ENCODE data around the gene HGF. TPM values are rescaled to one million over a fixed set of nuclear protein-coding genes. Genes with fewer than 3 reads are reported as not detected.

Gene HGF
- total RNA-seq, 1 donor from 2014 or later: not detected

GRCh38 chr7:81674431-81674830 lies 95.4 kb downstream of the HGF start:
- Mint-ChIP-seq H3K27ac (no peak overlapping the region), H3K4me3 (no peak overlapping the region), H3K36me3 (ENCODE audit: low read depth) (no peaks in the 10 kb centered on the region), H3K27me3 (no peaks in the 10 kb centered on the region), H3K4me1 (no peaks in the 10 kb centered on the region), H3K9me3 (no peaks in the 10 kb centered on the region)
- DNase-seq: no peak
- intact Hi-C loops (cut with micrococcal nuclease): no loop called here

DNA sequence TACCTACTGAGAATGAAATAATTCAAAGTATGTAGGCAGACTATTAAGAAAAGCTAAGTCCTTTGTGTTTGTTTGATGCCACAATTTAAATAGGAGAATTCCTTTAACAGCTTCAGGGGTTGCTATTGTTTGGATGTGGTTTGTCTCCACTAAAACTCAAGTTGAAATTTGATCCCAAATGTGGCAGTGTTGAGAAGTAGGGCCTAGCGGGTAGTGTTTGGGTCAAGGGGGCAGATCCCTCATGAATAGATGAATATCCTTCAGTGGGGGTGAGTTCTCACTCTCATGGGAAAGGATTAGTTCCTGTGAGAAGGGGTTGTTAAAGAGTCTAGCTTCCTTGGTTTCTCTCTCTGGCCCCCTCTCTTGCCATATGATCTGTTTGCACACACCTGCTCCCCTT lies 97.0 kb downstream of the HGF start:
- H3K4me3 Mint-ChIP-seq: no peak overlapping the region
- H3K27ac Mint-ChIP-seq: no peak overlapping the region
- intact Hi-C loops (cut with micrococcal nuclease): no loop called here
- no peaks in the 10 kb centered on the region for H3K4me1 Mint-ChIP-seq
- no peak for DNase-seq
- no peaks in the 10 kb centered on the region for H3K9me3 Mint-ChIP-seq
- H3K27me3 Mint-ChIP-seq: no peaks in the 10 kb centered on the region
- no peaks in the 10 kb centered on the region for H3K36me3 Mint-ChIP-seq (ENCODE audit: low read depth)

DNA sequence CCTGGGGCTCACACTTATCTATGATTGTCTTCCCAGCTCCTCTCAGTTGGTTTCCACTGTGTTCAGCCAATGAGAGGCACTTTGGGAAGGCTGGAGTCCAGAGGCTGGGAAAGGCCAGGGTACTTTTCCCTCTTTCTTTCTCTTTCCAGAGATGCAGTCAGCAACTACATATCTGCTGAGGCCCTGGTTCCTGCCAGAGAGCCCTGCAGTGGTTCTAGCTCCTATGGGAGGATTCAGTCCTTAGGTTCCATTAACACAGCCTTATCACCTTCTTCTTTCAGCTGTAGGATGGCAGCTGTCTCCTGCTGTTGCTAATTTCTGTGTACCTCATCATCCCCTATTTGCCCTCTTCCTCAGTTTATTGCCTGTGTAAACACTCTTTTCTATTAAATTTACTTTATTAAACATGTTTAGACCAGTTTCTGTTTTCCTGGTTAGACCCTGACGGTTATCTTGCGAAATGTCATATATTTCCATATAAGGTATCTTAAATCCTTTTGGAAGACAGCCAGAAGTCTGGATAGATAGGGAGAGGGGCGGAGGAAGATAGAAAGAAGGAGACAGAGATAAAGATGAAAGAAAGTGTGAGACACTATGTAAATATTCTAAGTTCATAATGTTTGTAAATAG lies 100.3 kb downstream of the HGF start:
- intact Hi-C loops (cut with micrococcal nuclease): no loop called here
- Mint-ChIP-seq H3K9me3 (no peaks in the 10 kb centered on the region), H3K27ac (no peak overlapping the region), H3K36me3 (ENCODE audit: low read depth) (no peaks in the 10 kb centered on the region), H3K27me3 (no peaks in the 10 kb centered on the region), H3K4me3 (no peak overlapping the region), H3K4me1 (no peaks in the 10 kb centered on the region)
- DNase-seq: no peak

GRCh38 chr7:81666209-81666608 lies 103.6 kb downstream of the HGF start:
- no peaks in the 10 kb centered on the region for H3K4me1 Mint-ChIP-seq

GRCh38 chr7:81665236-81665635 lies 104.6 kb downstream of the HGF start:
- Mint-ChIP-seq H3K4me3 (no peak overlapping the region), H3K9me3 (no peaks in the 10 kb centered on the region), H3K27me3 (no peaks in the 10 kb centered on the region), H3K27ac (no peak overlapping the region), H3K4me1 (no peaks in the 10 kb centered on the region), H3K36me3 (ENCODE audit: low read depth) (no peaks in the 10 kb centered on the region)
- intact Hi-C loops (cut with micrococcal nuclease): no loop called here
- DNase-seq: no peak

More at GRCh38 chr7:81666209-81666608, 103.6 kb downstream of the HGF start:
- no peak for DNase-seq
- Mint-ChIP-seq H3K27me3 (no peaks in the 10 kb centered on the region), H3K27ac (no peak overlapping the region), H3K9me3 (no peaks in the 10 kb centered on the region), H3K36me3 (ENCODE audit: low read depth) (no peaks in the 10 kb centered on the region), H3K4me3 (no peak overlapping the region)
- intact Hi-C loops (cut with micrococcal nuclease): no loop called here

- DNase-seq: no peak
- Mint-ChIP-seq H3K4me1 (no peaks in the 10 kb centered on the region), H3K36me3 (ENCODE audit: low read depth) (no peaks in the 10 kb centered on the region), H3K27me3 (no peaks in the 10 kb centered on the region), H3K27ac (no peak overlapping the region), H3K4me3 (no peak overlapping the region), H3K9me3 (no peaks in the 10 kb centered on the region)
- intact Hi-C loops (cut with micrococcal nuclease): no loop called here
Observed at GRCh38 chr7:81664304-81664703, 105.5 kb downstream of the HGF start.

- Mint-ChIP-seq H3K27me3 (no peaks in the 10 kb centered on the region), H3K27ac (no peak overlapping the region), H3K4me1 (no peaks in the 10 kb centered on the region), H3K9me3 (no peaks in the 10 kb centered on the region), H3K4me3 (no peak overlapping the region), H3K36me3 (ENCODE audit: low read depth) (no peaks in the 10 kb centered on the region)
- no peak for DNase-seq
- intact Hi-C loops (cut with micrococcal nuclease): no loop called here
Observed at GRCh38 chr7:81662531-81662930, 107.3 kb downstream of the HGF start.

DNA sequence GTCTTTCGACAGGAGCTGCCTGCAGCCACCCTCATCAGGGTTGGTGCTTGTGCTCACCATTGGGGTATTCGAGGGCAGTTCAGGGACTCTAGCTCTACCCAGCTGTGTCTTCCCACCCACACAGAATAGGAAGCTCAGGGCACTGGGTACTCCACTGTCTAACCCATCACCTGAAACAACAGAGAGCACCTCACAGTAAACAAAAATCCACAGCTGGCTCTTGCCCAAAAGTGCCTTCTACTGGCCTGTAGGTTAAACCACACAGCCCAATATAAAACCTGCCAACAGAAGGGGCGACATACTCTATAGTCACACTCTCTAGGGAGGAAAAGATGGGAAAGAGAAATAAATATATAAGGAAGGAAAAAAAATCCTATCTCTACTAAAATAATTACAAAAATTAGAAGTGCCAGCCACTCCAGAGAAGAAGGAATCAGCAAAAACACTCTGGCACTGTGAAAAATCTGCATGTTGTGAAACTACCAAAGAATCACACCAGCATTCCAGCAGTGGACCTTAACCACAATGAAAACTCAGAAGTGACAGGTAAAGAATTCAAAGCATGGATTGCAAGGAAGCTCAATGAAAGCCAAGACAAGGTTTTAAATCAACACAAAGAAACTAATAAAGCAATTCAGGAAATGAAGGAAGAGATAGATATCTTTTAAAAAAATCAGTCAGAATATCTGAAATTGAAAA lies 110.0 kb downstream of the HGF start:
- H3K9me3 Mint-ChIP-seq: peaks cover 3% of the 10 kb centered on the region

DNA sequence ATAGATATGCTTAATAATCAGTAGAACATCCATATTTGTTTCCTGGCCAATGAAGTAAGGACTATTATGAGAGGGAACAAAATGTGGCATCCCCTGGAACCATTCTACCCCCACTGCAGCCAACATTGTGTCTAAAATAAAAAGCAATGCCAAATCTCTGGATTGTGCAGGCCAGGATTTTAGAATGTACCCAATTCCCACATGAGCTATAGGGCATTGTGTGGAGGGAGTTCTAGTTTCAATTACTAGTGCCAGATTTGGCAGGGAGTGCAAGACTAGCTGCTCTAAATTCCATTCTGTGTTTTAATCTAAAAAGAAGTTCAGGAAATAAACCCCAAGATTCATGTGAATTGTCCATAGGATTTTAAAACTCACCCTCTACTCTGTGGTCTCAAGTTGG lies 112.3 kb downstream of the HGF start:
- DNase-seq: no peak
- intact Hi-C loops (cut with micrococcal nuclease): no loop called here
- Mint-ChIP-seq H3K4me3 (no peak overlapping the region), H3K27me3 (no peaks in the 10 kb centered on the region), H3K27ac (no peak overlapping the region), H3K4me1 (no peaks in the 10 kb centered on the region), H3K36me3 (ENCODE audit: low read depth) (no peaks in the 10 kb centered on the region), H3K9me3 (peaks cover 3% of the 10 kb centered on the region)

More for the DNA sequence above, 110.0 kb downstream of the HGF start:
- Mint-ChIP-seq H3K4me3 (no peak overlapping the region), H3K36me3 (ENCODE audit: low read depth) (no peaks in the 10 kb centered on the region), H3K27ac (no peak overlapping the region), H3K4me1 (no peaks in the 10 kb centered on the region), H3K27me3 (no peaks in the 10 kb centered on the region)
- intact Hi-C loops (cut with micrococcal nuclease): no loop called here
- DNase-seq: no peak

- peaks cover 8% of the 10 kb centered on the region for H3K9me3 Mint-ChIP-seq
- no peaks in the 10 kb centered on the region for H3K4me1 Mint-ChIP-seq
- no peaks in the 10 kb centered on the region for H3K27me3 Mint-ChIP-seq
- no peak overlapping the region for H3K27ac Mint-ChIP-seq
- H3K4me3 Mint-ChIP-seq: no peak overlapping the region
- no peak for DNase-seq
- H3K36me3 Mint-ChIP-seq (ENCODE audit: low read depth): no peaks in the 10 kb centered on the region
- intact Hi-C loops (cut with micrococcal nuclease): no loop called here
Observed at GRCh38 chr7:81655271-81655670, 114.6 kb downstream of the HGF start.

GRCh38 chr7:81652225-81652624 lies 117.6 kb downstream of the HGF start:
- H3K27me3 Mint-ChIP-seq: no peaks in the 10 kb centered on the region
- H3K4me3 Mint-ChIP-seq: no peak overlapping the region
- H3K36me3 Mint-ChIP-seq (ENCODE audit: low read depth): no peaks in the 10 kb centered on the region
- no peaks in the 10 kb centered on the region for H3K4me1 Mint-ChIP-seq
- no peak overlapping the region for H3K27ac Mint-ChIP-seq
- DNase-seq: no peak
- H3K9me3 Mint-ChIP-seq: peaks cover 8% of the 10 kb centered on the region
- intact Hi-C loops (cut with micrococcal nuclease): no loop called here

Measured in activated CD4-positive, alpha-beta T cell treated with anti-CD3 and anti-CD28 coated beads, Interleukin-2, amount 10 ng/mL, durations not matched to agents 24 days and 14 days (primary cell).